Endothelial cell of umbilical vein (primary cell): ENCODE measurements around the gene YPEL4. TPM values are rescaled to one million over a fixed set of nuclear protein-coding genes. Genes with fewer than 3 reads are reported as not detected.

Experiments used
- BruUV-seq: library from RNA; stranded (reverse); fragments of 400-500 nt; replicated peaks from 2 replicates; lab custom pipeline; 2021; lab: Mats Ljungman, UMichigan
- CTCF ChIA-PET: fragments of 300-600, 350-600 bp; sonication (Branson Sonifier 250); formaldehyde crosslinking; loops from one replicate; lab custom pipeline; 2021; ENCODE audit warnings: antibody characterized with exemption, inconsistent platforms; lab: Charles Lee
- POLR2A ChIA-PET: fragments of 300-600, 350-600 bp; sonication (Branson Sonifier 250); formaldehyde crosslinking; loops from one replicate; lab custom pipeline; 2021; ENCODE audit warnings: antibody characterized with exemption, inconsistent platforms; lab: Charles Lee
- DNase-seq: peaks from one replicate; pipeline ENCODE4 v3.0.0-alpha.2; 2011; ENCODE audit warnings: low read depth, low spot score
- FAIRE-seq: peaks from 2 replicates; lab custom pipeline; 2011; peaks lifted over from hg19 to GRCh38; lab: Jason Lieb, UNC
- H2AFZ ChIP-seq: 2 replicates; pipeline ENCODE4 v1.6.0; 2012; ENCODE audit warnings: low read depth, low read length, control low read depth, inconsistent platforms
- H3K27ac ChIP-seq: 2 replicates; pipeline ENCODE4 v1.5.1; 2011; ENCODE audit warnings: low read depth, mild to moderate bottlenecking, control low read depth, low read length, moderate library complexity; ENCODE audit not compliant: insufficient read depth
- H3K27me3 ChIP-seq, 2 experiments: 2 replicates each; pipeline versions ENCODE4 v1.6.0 to v1.6.1; 2011; ENCODE audit warnings: low read length in 2 of 2, mixed read lengths in 1 of 2; ENCODE audit not compliant: control insufficient read depth in 2 of 2, insufficient read depth in 2 of 2
- H3K36me3 ChIP-seq, 2 experiments: 2 replicates in 1 of 2; 3 replicates in 1 of 2; pipeline ENCODE4 v1.5.1; 2011; ENCODE audit warnings: low read length in 2 of 2, mild to moderate bottlenecking in 1 of 2, moderate library complexity in 1 of 2; ENCODE audit not compliant: control insufficient read depth in 2 of 2, insufficient read depth in 2 of 2; ENCODE audit errors: extremely low read depth in 1 of 2
- H3K4me1 ChIP-seq: 3 replicates; pipeline ENCODE4 v1.5.1; 2011; ENCODE audit warnings: mild to moderate bottlenecking, low read length; ENCODE audit not compliant: control insufficient read depth, insufficient read depth; ENCODE audit errors: extremely low read depth
- H3K4me2 ChIP-seq: 2 replicates; pipeline ENCODE4 v1.6.1; 2011; ENCODE audit warnings: low read length, control low read depth, mixed read lengths; ENCODE audit not compliant: insufficient read depth
- H3K4me3 ChIP-seq, 3 experiments: fragments of 200-600 bp in 1 of 3; sonication (generic), shearing (Covaris generic) in 1 of 3; replicated peaks in 1 of 3; 2 replicates each; pipeline ENCODE4 v1.5.1; 2011 to 2016; ENCODE audit warnings: control low read depth in 3 of 3, low read length in 3 of 3, mild to moderate bottlenecking in 2 of 3, inconsistent platforms in 1 of 3, low read depth in 1 of 3, moderate library complexity in 1 of 3; ENCODE audit not compliant: insufficient read depth in 1 of 3
- H3K79me2 ChIP-seq: 2 replicates; pipeline ENCODE4 v1.6.0; 2012; ENCODE audit warnings: low read length, inconsistent platforms; ENCODE audit not compliant: control insufficient read depth, insufficient read depth
- H3K9ac ChIP-seq: replicated peaks from 2 replicates; pipeline ENCODE3; 2011; ENCODE audit warnings: low read length, control low read depth; ENCODE audit not compliant: insufficient read depth; ENCODE audit errors: extremely low read depth
- H3K9me1 ChIP-seq: replicated peaks from 3 replicates; pipeline ENCODE4 v1.6.0; 2011; ENCODE audit warnings: mild to moderate bottlenecking, low read length; ENCODE audit not compliant: control insufficient read depth, insufficient read depth; ENCODE audit errors: extremely low read depth
- H3K9me3 ChIP-seq: replicated peaks from 2 replicates; pipeline ENCODE4 v1.5.1; 2012; ENCODE audit warnings: low read length, inconsistent platforms; ENCODE audit not compliant: control insufficient read depth, insufficient read depth
- H4K20me1 ChIP-seq: replicated peaks from 2 replicates; pipeline ENCODE3; 2011; ENCODE audit warnings: mild to moderate bottlenecking, low read length; ENCODE audit not compliant: control insufficient read depth, insufficient read depth; ENCODE audit errors: extremely low read depth
- FOS ChIP-seq: IDR thresholded peaks from 2 replicates; pipeline ENCODE4 v1.6.1; 2011; ENCODE audit warnings: mild to moderate bottlenecking, low read length, moderate library complexity, borderline replicate concordance; ENCODE audit not compliant: insufficient read depth
- GATA2 ChIP-seq: IDR thresholded peaks from 2 replicates; pipeline ENCODE4 v1.7.0; 2011; ENCODE audit warnings: low read depth, mild to moderate bottlenecking, moderate library complexity, mixed read lengths, low read length; ENCODE audit not compliant: insufficient read length, insufficient read depth
- POLR2A ChIP-seq: IDR thresholded peaks from 2 replicates; pipeline ENCODE4 v1.6.1; 2012; ENCODE audit warnings: low read depth, mild to moderate bottlenecking, control low read depth, low read length
- POLR2AphosphoS5 ChIP-seq: IDR thresholded peaks from 2 replicates; pipeline ENCODE4 v1.6.1; 2012; ENCODE audit warnings: low read depth, mild to moderate bottlenecking, control low read depth, low read length, moderate library complexity; ENCODE audit not compliant: insufficient read depth
- dilution Hi-C: fragments of 300-500 bp; cut with MboI; formaldehyde crosslinking; loops from one replicate; pipeline ENCODE4 v1.15.0; 2019; ENCODE audit warnings: low sequenced_read_pairs; ENCODE audit not compliant: extremely low pct_ligation_motif_present
- intact Hi-C: fragments of 100-400 bp; cut with micrococcal nuclease; formaldehyde crosslinking; loops from one replicate; pipeline ENCODE4 v1.10.0; 2022
- polyA plus RNA-seq, 4 experiments: library from polyadenylated mRNA; depleted of rRNA in 3 of 4; stranded (reverse) in 3 of 4; unstranded in 1 of 4; fragments of >200 nt; gene quantifications; 2 replicates each; pipeline versions ENCODE4 v1.2.1 to v1.2.3, GENCODE V29; 2011 to 2012; ENCODE audit warnings: missing spikeins in 1 of 4
- total RNA-seq: library from RNA; stranded (reverse); gene quantifications from 2 replicates; pipeline ENCODE4 v1.2.3, GENCODE V29; 2021
- TF ChIP-seq, protein P1 (sequence below), 2 donors: IDR thresholded peaks; 1 replicate in 1 of 2; 2 replicates in 1 of 2; pipeline ENCODE4 v1.5.1; 2011; ENCODE audit warnings: low read length in 2 of 2, mild to moderate bottlenecking in 2 of 2, moderate library complexity in 2 of 2, control low read depth in 1 of 2, inconsistent platforms in 1 of 2, low read depth in 1 of 2; ENCODE audit not compliant: insufficient read depth in 1 of 2; ENCODE audit errors: extremely low read depth in 1 of 2
- TF ChIP-seq, protein P2 (sequence below): IDR thresholded peaks from 2 replicates; pipeline ENCODE4 v1.6.1; 2011; ENCODE audit not compliant: insufficient read depth, insufficient read length

The YPEL4 gene
- total and polyA plus RNA-seq, 2 donors (not counting 3 experiments of a cell fraction or from before 2014, with no cell fraction given) = 0.03 to 0.24 TPM

DNA sequence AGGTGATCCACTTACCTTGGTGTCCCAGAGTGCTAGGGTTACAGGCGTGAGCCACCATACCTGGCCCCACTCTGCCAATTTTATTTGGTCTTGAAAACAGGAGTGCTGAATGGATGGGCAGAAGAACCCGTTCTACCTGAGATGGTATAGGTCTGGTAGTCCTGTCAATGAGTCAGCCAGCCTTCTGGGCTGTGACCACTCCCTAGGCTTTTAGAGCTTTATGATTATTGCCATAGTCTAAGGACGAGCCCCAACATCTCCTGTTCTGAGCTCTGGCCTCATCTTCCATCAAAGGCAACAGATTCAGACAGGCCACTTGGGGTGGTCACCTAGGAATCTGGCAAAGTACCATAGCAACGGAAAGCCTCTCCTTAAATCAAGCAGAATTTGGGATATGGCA is 29.7 kb upstream of the YPEL4 start:
- H3K4me3 ChIP-seq = no peak overlapping the region
- peaks cover 11% of the 10 kb centered on the region for H3K4me1 ChIP-seq
- intact Hi-C loops = no loop called here
- peaks cover 3% of the 10 kb centered on the region for H4K20me1 ChIP-seq
- ChIA-PET POLR2A (no interaction called here), CTCF (no interaction called here)
- H3K9me3 ChIP-seq = no peaks in the 10 kb centered on the region
- no TSS peak for BruUV-seq
- H3K36me3 ChIP-seq = peaks cover 4 to 14% of the 10 kb centered on the region in 2 experiments
- no peak overlapping the region for H3K27ac ChIP-seq
- TF ChIP-seq, protein P1, sequence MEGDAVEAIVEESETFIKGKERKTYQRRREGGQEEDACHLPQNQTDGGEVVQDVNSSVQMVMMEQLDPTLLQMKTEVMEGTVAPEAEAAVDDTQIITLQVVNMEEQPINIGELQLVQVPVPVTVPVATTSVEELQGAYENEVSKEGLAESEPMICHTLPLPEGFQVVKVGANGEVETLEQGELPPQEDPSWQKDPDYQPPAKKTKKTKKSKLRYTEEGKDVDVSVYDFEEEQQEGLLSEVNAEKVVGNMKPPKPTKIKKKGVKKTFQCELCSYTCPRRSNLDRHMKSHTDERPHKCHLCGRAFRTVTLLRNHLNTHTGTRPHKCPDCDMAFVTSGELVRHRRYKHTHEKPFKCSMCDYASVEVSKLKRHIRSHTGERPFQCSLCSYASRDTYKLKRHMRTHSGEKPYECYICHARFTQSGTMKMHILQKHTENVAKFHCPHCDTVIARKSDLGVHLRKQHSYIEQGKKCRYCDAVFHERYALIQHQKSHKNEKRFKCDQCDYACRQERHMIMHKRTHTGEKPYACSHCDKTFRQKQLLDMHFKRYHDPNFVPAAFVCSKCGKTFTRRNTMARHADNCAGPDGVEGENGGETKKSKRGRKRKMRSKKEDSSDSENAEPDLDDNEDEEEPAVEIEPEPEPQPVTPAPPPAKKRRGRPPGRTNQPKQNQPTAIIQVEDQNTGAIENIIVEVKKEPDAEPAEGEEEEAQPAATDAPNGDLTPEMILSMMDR (IDR thresholded peaks at IDR 0.05; ENCODE audit: extremely low read depth in 1 of 2, insufficient read depth in 1 of 2, low read depth in 1 of 2, low read length in 2 of 2) = no peak
- no peak for TF ChIP-seq GATA2
- TF ChIP-seq POLR2AphosphoS5 = no peak
- no peak for TF ChIP-seq FOS
- TF ChIP-seq POLR2A = no peak
- TF ChIP-seq, protein P2, sequence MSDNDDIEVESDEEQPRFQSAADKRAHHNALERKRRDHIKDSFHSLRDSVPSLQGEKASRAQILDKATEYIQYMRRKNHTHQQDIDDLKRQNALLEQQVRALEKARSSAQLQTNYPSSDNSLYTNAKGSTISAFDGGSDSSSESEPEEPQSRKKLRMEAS = no peak
- no peak overlapping the region for H2AFZ ChIP-seq
- H3K9me1 ChIP-seq = no peaks in the 10 kb centered on the region
- no peak overlapping the region for H3K4me2 ChIP-seq
- H3K79me2 ChIP-seq = peaks cover 77% of the 10 kb centered on the region
- no peak overlapping the region for H3K9ac ChIP-seq
- FAIRE-seq (no peak), DNase-seq (no peak)
- no peaks in the 10 kb centered on the region for H3K27me3 ChIP-seq
- dilution Hi-C loops = no loop called here
